Activated B cell treated with CpG ODN at 0.5 μM for 24 hours (primary cell): ENCODE results near the gene FUT3. TPM values are rescaled to one million over a fixed set of nuclear protein-coding genes. Genes with fewer than 3 reads are reported as not detected.

Experiments
- ATAC-seq: fragments of 200-7000 bp; cut with Tn5 transposase; one replicate; pipeline ENCODE4 v1.10.0; 2021; ENCODE audit warnings: low read depth, mild to moderate bottlenecking, moderate library complexity
- CTCF ChIA-PET: fragments of 350-600 bp; sonication (Branson Sonifier 250); formaldehyde crosslinking; loops from one replicate; lab custom pipeline; 2021; ENCODE audit warnings: antibody characterized with exemption; lab: Charles Lee
- POLR2A ChIA-PET: fragments of 350-600 bp; sonication (Branson Sonifier 250); formaldehyde crosslinking; loops from one replicate; lab custom pipeline; 2021; ENCODE audit warnings: antibody characterized with exemption; lab: Charles Lee
- DNase-seq: peaks from one replicate; pipeline ENCODE4 v3.0.0; 2022
- H3K27ac Mint-ChIP-seq: one replicate; pipeline ENCODE4 v1.8.0; 2020; ENCODE audit warnings: mixed read lengths
- H3K27me3 Mint-ChIP-seq: one replicate; pipeline ENCODE4 v1.8.0; 2021; ENCODE audit warnings: mixed read lengths
- H3K36me3 Mint-ChIP-seq: one replicate; pipeline ENCODE4 v1.8.0; 2021; ENCODE audit warnings: low read depth, mixed read lengths
- H3K4me1 Mint-ChIP-seq: one replicate; pipeline ENCODE4 v1.8.0; 2021; ENCODE audit warnings: mixed read lengths
- H3K4me3 Mint-ChIP-seq: one replicate; pipeline ENCODE4 v1.8.0; 2020; ENCODE audit warnings: mild to moderate bottlenecking, mixed read lengths
- H3K9me3 Mint-ChIP-seq: one replicate; pipeline ENCODE4 v1.8.0; 2020; ENCODE audit warnings: mixed read lengths
- CTCF ChIP-seq: fragments of 200-600 bp; IDR thresholded peaks from one replicate; pipeline ENCODE4 v1.8.0; 2022; ENCODE audit warnings: antibody characterized with exemption, mild to moderate bottlenecking
- intact Hi-C: fragments of 100-400 bp; cut with micrococcal nuclease; formaldehyde crosslinking; loops from one replicate; pipeline ENCODE4 v1.15.1; 2024
- total RNA-seq: library from RNA; stranded (reverse); gene quantifications from 2 replicates; pipeline ENCODE4 v1.2.3, GENCODE V29; 2022

FUT3 gene
- total RNA-seq, 1 donor from 2014 or later, result not detected

- ChIA-PET CTCF (interaction anchor here (1.2 kb wide), 1 partner anchor 9 kb away, joined by 3 read pairs; no protein-coding TSS in a partner anchor), POLR2A (no interaction called here)
- H3K4me1 Mint-ChIP-seq, result peaks cover 8% of the 10 kb centered on the region
- intact Hi-C loops, result no loop called here
- DNase-seq (no peak), ATAC-seq (no peak)
- no peak for TF ChIP-seq CTCF
- H3K4me3 Mint-ChIP-seq, result no peak overlapping the region
- no peak overlapping the region for H3K27ac Mint-ChIP-seq
- no peaks in the 10 kb centered on the region for H3K9me3 Mint-ChIP-seq
- peaks cover 12% of the 10 kb centered on the region for H3K27me3 Mint-ChIP-seq
- peaks cover 7% of the 10 kb centered on the region for H3K36me3 Mint-ChIP-seq
Observed at GRCh38 chr19:5795382-5795919, 55.8 kb downstream of the FUT3 start.

- Mint-ChIP-seq H3K36me3 (peaks cover 25% of the 10 kb centered on the region), H3K4me3 (no peak overlapping the region), H3K4me1 (peaks cover 15% of the 10 kb centered on the region), H3K27ac (no peak overlapping the region), H3K9me3 (no peaks in the 10 kb centered on the region), H3K27me3 (peaks cover 6% of the 10 kb centered on the region)
- no peak for DNase-seq
- no peak for ATAC-seq
- ChIA-PET CTCF (interaction anchor here (3.0 kb wide), 1 partner anchor 11 kb away, joined by 12 read pairs; no protein-coding TSS in a partner anchor), POLR2A (no interaction called here)
- intact Hi-C loops, result loop anchor here (5.0 kb wide), 4 partner anchors 171 to 1321 kb away; partner anchors contain the start of genes FEM1A, GPR108, HDGFL2 and SAFB
- TF ChIP-seq CTCF, result no peak
Observed at GRCh38 chr19:5793188-5793587, 58.1 kb downstream of the FUT3 start.

Other genes starting within 250 kb of the FUT3 start
- gene SAFB2, start 228.7 kb downstream of the FUT3 start, total RNA-seq, result 123 and 143 TPM in 2 replicates
- gene SAFB, start 228.4 kb downstream of the FUT3 start, total RNA-seq, result 162 and 171 TPM in 2 replicates
- 58.0 and 60.8 TPM in 2 replicates for gene MICOS13, start 170.9 kb downstream of the FUT3 start, total RNA-seq
- gene HSD11B1L, start 170.4 kb downstream of the FUT3 start, total RNA-seq, result 1.4 and 1.5 TPM in 2 replicates
- gene RPL36, start 161.2 kb downstream of the FUT3 start, total RNA-seq, result 1,170 and 1,330 TPM in 2 replicates
- gene LONP1, start 131.3 kb downstream of the FUT3 start, total RNA-seq, result 72.9 and 77.5 TPM in 2 replicates
- not detected in 2 replicates for gene CATSPERD, start 130.8 kb downstream of the FUT3 start, total RNA-seq
- gene PRR22, start 66.7 kb downstream of the FUT3 start, total RNA-seq, result 7.5 and 9.8 TPM in 2 replicates
- gene DUS3L, start 60.3 kb downstream of the FUT3 start, total RNA-seq, result 82.8 and 89.1 TPM in 2 replicates
- 0.32 and 0.42 TPM in 2 replicates for gene NRTN, start 46.4 kb downstream of the FUT3 start, total RNA-seq
- not detected in 2 replicates for gene FUT6, start 11.7 kb downstream of the FUT3 start, total RNA-seq
- not detected in 2 replicates for gene FUT5, start 19.1 kb upstream of the FUT3 start, total RNA-seq
- gene NDUFA11, start 52.3 kb upstream of the FUT3 start, total RNA-seq, result 193 and 225 TPM in 2 replicates
- gene VMAC, start 53.4 kb upstream of the FUT3 start, total RNA-seq, result 11.2 and 13.3 TPM in 2 replicates
- gene CAPS, start 62.8 kb upstream of the FUT3 start, total RNA-seq, result 15.9 and 21.6 TPM in 2 replicates
- gene RANBP3, start 126.7 kb upstream of the FUT3 start, total RNA-seq, result 77.0 and 98.5 TPM in 2 replicates